ENCODE data around the gene PORCN. TPM values are rescaled to one million over a fixed set of nuclear protein-coding genes. Genes with fewer than 3 reads are reported as not detected.

Gene PORCN
- total RNA-seq, 4 donors from 2014 or later = 8.4 to 16.9 (median 14.1) TPM

DNA sequence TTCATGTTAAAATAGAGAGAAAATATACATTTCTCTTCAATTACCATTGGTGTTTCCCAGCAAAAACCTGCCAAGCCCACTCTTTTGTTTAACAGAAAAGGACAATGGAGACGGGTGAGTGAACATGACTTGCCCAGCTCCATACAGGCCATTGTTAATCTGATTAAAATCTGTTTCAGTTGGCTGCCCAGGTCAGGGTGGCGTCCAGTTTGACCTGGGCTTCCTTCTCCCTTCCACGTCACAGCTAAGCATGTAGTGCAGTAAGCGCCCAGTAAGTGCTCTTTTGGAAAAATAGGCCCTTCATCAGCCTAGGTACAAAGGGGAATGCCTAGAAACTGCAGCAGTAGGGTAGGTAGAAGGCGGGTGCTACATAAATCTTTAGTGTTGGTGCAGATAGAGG, 1.5 kb upstream of the PORCN start:
- DNase-seq (ENCODE audit: low spot score) (no peak), ATAC-seq (ENCODE audit: low FRiP score) (no peak)
- TF ChIP-seq, protein P1, sequence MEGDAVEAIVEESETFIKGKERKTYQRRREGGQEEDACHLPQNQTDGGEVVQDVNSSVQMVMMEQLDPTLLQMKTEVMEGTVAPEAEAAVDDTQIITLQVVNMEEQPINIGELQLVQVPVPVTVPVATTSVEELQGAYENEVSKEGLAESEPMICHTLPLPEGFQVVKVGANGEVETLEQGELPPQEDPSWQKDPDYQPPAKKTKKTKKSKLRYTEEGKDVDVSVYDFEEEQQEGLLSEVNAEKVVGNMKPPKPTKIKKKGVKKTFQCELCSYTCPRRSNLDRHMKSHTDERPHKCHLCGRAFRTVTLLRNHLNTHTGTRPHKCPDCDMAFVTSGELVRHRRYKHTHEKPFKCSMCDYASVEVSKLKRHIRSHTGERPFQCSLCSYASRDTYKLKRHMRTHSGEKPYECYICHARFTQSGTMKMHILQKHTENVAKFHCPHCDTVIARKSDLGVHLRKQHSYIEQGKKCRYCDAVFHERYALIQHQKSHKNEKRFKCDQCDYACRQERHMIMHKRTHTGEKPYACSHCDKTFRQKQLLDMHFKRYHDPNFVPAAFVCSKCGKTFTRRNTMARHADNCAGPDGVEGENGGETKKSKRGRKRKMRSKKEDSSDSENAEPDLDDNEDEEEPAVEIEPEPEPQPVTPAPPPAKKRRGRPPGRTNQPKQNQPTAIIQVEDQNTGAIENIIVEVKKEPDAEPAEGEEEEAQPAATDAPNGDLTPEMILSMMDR (IDR thresholded peaks at IDR 0.05) = no peak

GRCh38 chrX:48509245-48509590, 426 bp downstream of the PORCN start:
- TF ChIP-seq, protein P1 (IDR thresholded peaks at IDR 0.05) = no peak
- ATAC-seq (ENCODE audit: low FRiP score) (peak; percentile 13), DNase-seq (ENCODE audit: low spot score) (no peak)

GRCh38 chrX:48509619-48510018, 827 bp downstream of the PORCN start:
- ATAC-seq (ENCODE audit: low FRiP score) = no peak
- TF ChIP-seq, protein P1 (IDR thresholded peaks at IDR 0.05) = no peak
- DNase-seq (ENCODE audit: low spot score) = no peak

GRCh38 chrX:48511560-48511959, 2.8 kb downstream of the PORCN start:
- DNase-seq (ENCODE audit: low spot score) (no peak), ATAC-seq (ENCODE audit: low FRiP score) (no peak)
- TF ChIP-seq, protein P1 (IDR thresholded peaks at IDR 0.05) = no peak

GRCh38 chrX:48512371-48512935, 3.7 kb downstream of the PORCN start:
- ATAC-seq (ENCODE audit: low FRiP score) = no peak
- no peak for DNase-seq (ENCODE audit: low spot score)
- TF ChIP-seq, protein P1 (IDR thresholded peaks at IDR 0.05) = no peak

GRCh38 chrX:48513670-48514069, 4.9 kb downstream of the PORCN start:
- no peak for ATAC-seq (ENCODE audit: low FRiP score)
- TF ChIP-seq, protein P1 (IDR thresholded peaks at IDR 0.05) = no peak

GRCh38 chrX:48514126-48514806, 5.5 kb downstream of the PORCN start:
- TF ChIP-seq, protein P1 (IDR thresholded peaks at IDR 0.05) = no peak
- DNase-seq (ENCODE audit: low spot score) (no peak), ATAC-seq (ENCODE audit: low FRiP score) (no peak)

More at GRCh38 chrX:48513670-48514069, 4.9 kb downstream of the PORCN start:
- DNase-seq (ENCODE audit: low spot score) = no peak
